Measurements from ENCODE around the gene PHTF1.

GRCh38 chr1:113768916-113769600 is 9.8 kb upstream of the PHTF1 start:
- TF ChIP-seq MYC (IDR thresholded peaks at IDR 0.05; ENCODE audit: insufficient read depth, insufficient read length, insufficient replicate concordance, low read length, severe bottlenecking) (no peak), EP300 (IDR thresholded peaks at IDR 0.05; ENCODE audit: borderline replicate concordance in 1 of 2, control insufficient read depth in 1 of 2, low read depth in 2 of 2, low read length in 2 of 2) (no peak), JUNB (IDR thresholded peaks at IDR 0.05) (no peak), POLR2A (IDR thresholded peaks at IDR 0.05; ENCODE audit: low read depth, low read length) (no peak), ZZZ3 (IDR thresholded peaks at IDR 0.05; ENCODE audit: control insufficient read depth, insufficient read length, low read depth) (no peak), RFX5 (IDR thresholded peaks at IDR 0.05; ENCODE audit: low read depth, low read length) (no peak), BMI1 (IDR thresholded peaks at IDR 0.05; ENCODE audit: borderline replicate concordance) (no peak), CTCF (IDR thresholded peaks at IDR 0.05 in 2 of 3, conservative IDR thresholded peaks at IDR 0.05 in 1 of 3; ENCODE audit: control insufficient read depth in 2 of 3, extremely low read depth in 1 of 3, insufficient read depth in 1 of 3, low read depth in 3 of 3, low read length in 3 of 3) (no peak), SMC3 (IDR thresholded peaks at IDR 0.05; ENCODE audit: borderline replicate concordance, low read length) (no peak), BRCA1 (IDR thresholded peaks at IDR 0.05; ENCODE audit: low read depth, low read length) (no peak), MAX (IDR thresholded peaks at IDR 0.05; ENCODE audit: low read depth, low read length) (no peak), MTA3 (IDR thresholded peaks at IDR 0.05; ENCODE audit: borderline replicate concordance, low read length) (no peak), NR2C1 (IDR thresholded peaks at IDR 0.05) (no peak), MEF2A (IDR thresholded peaks at IDR 0.05; ENCODE audit: insufficient read depth, low read depth, low read length) (no peak)
